Activated CD4-positive, alpha-beta memory T cell treated with anti-CD3 and anti-CD28 coated beads for 36 hours (primary cell): ENCODE results near the gene AIM2. TPM values are rescaled to one million over a fixed set of nuclear protein-coding genes. Genes with fewer than 3 reads are reported as not detected.

Experiments
- CTCF ChIA-PET: fragments of 350-600 bp; sonication (Branson Sonifier 250); formaldehyde crosslinking; loops from one replicate; lab custom pipeline; 2021; ENCODE audit warnings: antibody characterized with exemption, inconsistent platforms; lab: Charles Lee
- POLR2A ChIA-PET: fragments of 350-600 bp; sonication (Branson Sonifier 250); formaldehyde crosslinking; loops from one replicate; lab custom pipeline; 2021; ENCODE audit warnings: antibody characterized with exemption; lab: Charles Lee
- DNase-seq: peaks from one replicate; pipeline ENCODE4 v3.0.0-alpha.2; 2020
- H3K27ac Mint-ChIP-seq: one replicate; pipeline ENCODE4 v1.8.0; 2021; ENCODE audit warnings: mixed read lengths
- H3K27me3 Mint-ChIP-seq: one replicate; pipeline ENCODE4 v1.8.0; 2021; ENCODE audit warnings: mixed read lengths
- H3K36me3 Mint-ChIP-seq: one replicate; pipeline ENCODE4 v1.8.0; 2021; ENCODE audit warnings: mixed read lengths
- H3K4me1 Mint-ChIP-seq: one replicate; pipeline ENCODE4 v1.8.0; 2021; ENCODE audit warnings: low read depth, mixed read lengths
- H3K4me3 Mint-ChIP-seq: one replicate; pipeline ENCODE4 v1.8.0; 2021; ENCODE audit warnings: mild to moderate bottlenecking, mixed read lengths
- H3K9me3 Mint-ChIP-seq: one replicate; pipeline ENCODE4 v1.8.0; 2021; ENCODE audit warnings: mixed read lengths
- intact Hi-C: fragments of 100-400 bp; cut with micrococcal nuclease; formaldehyde crosslinking; loops from one replicate; pipeline ENCODE4 v1.15.1; 2023
- total RNA-seq, 2 experiments: library from RNA; stranded (reverse); gene quantifications; one replicate each; pipeline ENCODE4 v1.2.3, GENCODE V29; 2021

Gene AIM2
- total RNA-seq, 2 experiments from 2014 or later, result 216 to 224 TPM

GRCh38 chr1:159091607-159092031 lies 15.1 kb upstream of the AIM2 start:
- POLR2A ChIA-PET, result interaction anchor here (1.0 to 5.7 kb wide), 3 partner anchors 14 to 82 kb away, joined by 3 to 183 read pairs (median 27); partner anchors contain the start of genes AIM2 and IFI16

GRCh38 chr1:159091180-159091560 lies 14.6 kb upstream of the AIM2 start:
- no peaks in the 10 kb centered on the region for H3K9me3 Mint-ChIP-seq
- intact Hi-C loops, result loop anchor here (1.0 kb wide), 2 partner anchors 122 to 158 kb away; no protein-coding TSS in a partner anchor
- peaks cover 53% of the 10 kb centered on the region for H3K4me1 Mint-ChIP-seq
- peak overlapping the region; percentile 90 for H3K27ac Mint-ChIP-seq
- no peak for DNase-seq
- H3K36me3 Mint-ChIP-seq, result no peaks in the 10 kb centered on the region
- ChIA-PET CTCF (interaction anchor here (1.0 to 6.4 kb wide), 5 partner anchors 13 to 42 kb away, joined by 3 to 119 read pairs (median 4); partner anchors contain the start of gene AIM2), POLR2A (interaction anchor here (1.0 to 5.7 kb wide), 5 partner anchors 14 to 83 kb away, joined by 3 to 183 read pairs (median 4); partner anchors contain the start of genes AIM2 and IFI16)
- peak overlapping the region; percentile 0 for H3K4me3 Mint-ChIP-seq
- peaks cover 2% of the 10 kb centered on the region for H3K27me3 Mint-ChIP-seq

More at GRCh38 chr1:159091607-159092031, 15.1 kb upstream of the AIM2 start:
- Mint-ChIP-seq H3K4me3 (peak overlapping the region; percentile 0), H3K36me3 (no peaks in the 10 kb centered on the region), H3K27me3 (peaks cover 4% of the 10 kb centered on the region), H3K9me3 (no peaks in the 10 kb centered on the region), H3K27ac (peak overlapping the region; percentile 90), H3K4me1 (peaks cover 53% of the 10 kb centered on the region)
- intact Hi-C loops, result loop anchor here (1.0 kb wide), 2 partner anchors 122 to 158 kb away; no protein-coding TSS in a partner anchor
- CTCF ChIA-PET, result interaction anchor here (1.0 to 6.4 kb wide), 5 partner anchors 13 to 41 kb away, joined by 3 to 119 read pairs (median 4); partner anchors contain the start of gene AIM2
- peak; percentile 77 for DNase-seq

DNA sequence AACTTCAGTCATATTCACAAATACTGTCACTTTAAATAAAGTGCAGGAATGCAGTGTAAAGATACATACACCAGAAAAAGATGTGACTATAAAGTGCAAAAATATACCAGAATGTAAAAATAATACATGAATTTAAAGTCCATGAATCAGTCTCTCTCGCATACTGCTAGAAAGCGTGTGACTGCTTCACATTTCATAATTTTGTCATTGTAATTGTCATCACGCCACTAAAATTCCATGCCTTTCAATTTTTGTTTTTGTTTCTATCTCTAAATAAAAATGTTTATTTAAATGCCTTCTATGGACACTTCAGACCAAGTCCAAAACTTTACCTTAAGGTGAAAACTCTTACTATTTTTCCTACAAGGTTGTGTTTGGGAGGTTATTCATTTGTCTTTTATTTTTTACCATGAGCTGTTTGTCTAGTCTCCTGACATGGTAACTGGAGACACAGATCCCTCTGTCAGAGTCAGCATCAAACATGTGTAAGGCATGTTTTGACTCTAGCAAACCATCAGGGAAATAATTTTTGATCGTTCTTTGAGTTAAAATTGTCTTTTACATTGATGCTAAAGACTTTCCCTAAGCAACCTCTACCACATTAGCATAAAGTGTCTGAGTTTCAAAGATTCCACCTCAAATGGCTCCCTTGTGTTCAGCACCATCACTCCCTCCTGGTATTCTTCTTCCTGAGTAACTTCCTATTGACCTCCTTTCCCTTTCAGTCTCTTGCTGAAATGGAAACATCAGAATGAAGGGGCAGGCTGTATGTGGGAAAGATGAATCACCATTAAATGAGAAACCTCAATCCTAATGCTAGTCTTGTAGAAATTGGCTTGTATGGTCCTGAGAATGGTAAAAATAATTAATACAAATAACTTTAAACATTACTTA lies 14.0 kb upstream of the AIM2 start:
- Mint-ChIP-seq H3K4me3 (peak overlapping the region; percentile 32), H3K27ac (peak overlapping the region; percentile 92), H3K4me1 (peaks cover 53% of the 10 kb centered on the region), H3K9me3 (no peaks in the 10 kb centered on the region), H3K36me3 (no peaks in the 10 kb centered on the region), H3K27me3 (no peaks in the 10 kb centered on the region)
- intact Hi-C loops, result loop anchor here (1.0 kb wide), 2 partner anchors 121 to 157 kb away; no protein-coding TSS in a partner anchor
- DNase-seq, result no peak
- CTCF ChIA-PET, result interaction anchor here (1.0 to 6.4 kb wide), 7 partner anchors 13 to 80 kb away, joined by 3 to 119 read pairs (median 4); partner anchors contain the start of gene AIM2
- POLR2A ChIA-PET, result interaction anchor here (1.0 to 5.7 kb wide), 6 partner anchors 13 to 82 kb away, joined by 3 to 183 read pairs (median 8); partner anchors contain the start of genes AIM2 and IFI16

- ChIA-PET POLR2A (interaction anchor here (0.8 to 5.7 kb wide), 9 partner anchors 12 to 832 kb away, joined by 3 to 183 read pairs (median 11); partner anchors contain the start of genes AIM2 and IFI16), CTCF (interaction anchor here (0.6 to 6.4 kb wide), 22 partner anchors 9 to 886 kb away, joined by 3 to 119 read pairs (median 4); partner anchors contain the start of genes AIM2 and IFI16)
- no peaks in the 10 kb centered on the region for H3K36me3 Mint-ChIP-seq
- peak overlapping the region; percentile 92 for H3K27ac Mint-ChIP-seq
- DNase-seq, result no peak
- intact Hi-C loops, result loop anchor here (1.0 to 2.0 kb wide), 4 partner anchors 12 to 836 kb away; partner anchors contain the start of genes IFI16 and TAGLN2
- no peaks in the 10 kb centered on the region for H3K9me3 Mint-ChIP-seq
- peak overlapping the region; percentile 43 for H3K4me3 Mint-ChIP-seq
- peaks cover 53% of the 10 kb centered on the region for H3K4me1 Mint-ChIP-seq
- H3K27me3 Mint-ChIP-seq, result no peaks in the 10 kb centered on the region
Observed at GRCh38 chr1:159089184-159089791, 12.7 kb upstream of the AIM2 start.

DNA sequence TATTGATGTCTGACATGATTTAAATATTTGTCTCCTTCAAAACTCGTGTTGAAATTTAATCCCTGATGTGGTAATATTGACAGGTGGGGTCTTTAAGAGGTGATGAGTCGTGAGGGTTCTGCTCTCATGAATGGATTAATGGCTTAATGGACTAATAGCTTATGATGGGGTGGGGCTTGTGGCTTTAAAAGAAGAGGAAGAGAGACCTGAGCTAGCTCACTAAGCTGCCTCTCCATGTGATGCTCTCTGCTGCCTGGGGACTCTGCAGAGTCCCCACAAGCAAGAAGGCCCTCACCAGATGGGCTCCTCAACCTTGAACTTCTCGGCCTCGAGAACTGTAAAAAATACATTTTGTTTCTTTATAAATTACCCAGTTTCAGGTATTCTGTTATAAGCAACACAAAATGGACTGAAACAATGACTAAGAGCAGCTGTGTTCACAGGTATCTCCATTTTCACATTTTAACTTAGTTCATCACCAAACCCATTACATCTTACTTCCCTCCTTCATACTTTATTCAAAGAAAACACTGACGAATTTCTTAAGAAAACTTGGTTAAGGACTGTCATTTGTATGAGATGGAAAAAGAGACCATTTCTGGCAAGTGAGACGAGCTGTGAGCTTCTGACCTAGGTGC lies 12.1 kb upstream of the AIM2 start:
- Mint-ChIP-seq H3K4me3 (peak overlapping the region; percentile 43), H3K27me3 (no peaks in the 10 kb centered on the region), H3K27ac (peak overlapping the region; percentile 92), H3K4me1 (peaks cover 54% of the 10 kb centered on the region), H3K9me3 (no peaks in the 10 kb centered on the region), H3K36me3 (no peaks in the 10 kb centered on the region)
- POLR2A ChIA-PET, result interaction anchor here (0.8 to 5.7 kb wide), 9 partner anchors 11 to 833 kb away, joined by 3 to 183 read pairs (median 11); partner anchors contain the start of genes AIM2 and IFI16
- CTCF ChIA-PET, result interaction anchor here (0.6 to 6.4 kb wide), 23 partner anchors 10 to 885 kb away, joined by 3 to 119 read pairs (median 4); partner anchors contain the start of genes AIM2 and IFI16
- intact Hi-C loops, result loop anchor here (1.0 to 2.0 kb wide), 4 partner anchors 11 to 836 kb away; partner anchors contain the start of genes IFI16 and TAGLN2
- DNase-seq, result no peak

DNA sequence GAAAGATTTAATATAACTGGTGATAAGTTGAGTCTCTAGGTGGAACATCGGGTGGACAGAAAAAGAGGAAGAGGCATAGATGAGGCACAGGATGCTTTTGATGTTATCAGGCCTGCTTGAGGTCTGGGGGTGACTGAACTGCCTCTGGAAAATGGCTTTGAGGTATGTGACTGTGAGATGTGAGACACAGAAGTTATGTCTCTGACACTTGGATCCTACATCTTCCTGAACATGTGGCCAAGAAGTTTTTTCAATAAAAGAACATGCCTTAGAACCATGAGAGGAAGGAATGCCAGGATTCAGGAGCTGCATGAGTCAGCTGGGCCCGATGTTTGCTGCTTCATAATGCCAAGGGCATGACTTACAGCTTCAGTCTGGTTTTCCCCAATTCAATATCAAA lies 11.5 kb upstream of the AIM2 start:
- DNase-seq, result peak; percentile 50
- CTCF ChIA-PET, result interaction anchor here (0.8 to 6.4 kb wide), 9 partner anchors 10 to 606 kb away, joined by 3 to 119 read pairs (median 6); partner anchors contain the start of gene AIM2
- Mint-ChIP-seq H3K36me3 (no peaks in the 10 kb centered on the region), H3K4me3 (peak overlapping the region; percentile 43), H3K27me3 (no peaks in the 10 kb centered on the region), H3K9me3 (no peaks in the 10 kb centered on the region), H3K27ac (peak overlapping the region; percentile 92), H3K4me1 (peaks cover 54% of the 10 kb centered on the region)
- POLR2A ChIA-PET, result interaction anchor here (1.6 to 5.7 kb wide), 6 partner anchors 11 to 78 kb away, joined by 6 to 183 read pairs (median 13); partner anchors contain the start of genes AIM2 and IFI16
- intact Hi-C loops, result loop anchor here (2.0 kb wide), 1 partner anchor 837 kb away; the partner anchor contains the start of gene TAGLN2

DNA sequence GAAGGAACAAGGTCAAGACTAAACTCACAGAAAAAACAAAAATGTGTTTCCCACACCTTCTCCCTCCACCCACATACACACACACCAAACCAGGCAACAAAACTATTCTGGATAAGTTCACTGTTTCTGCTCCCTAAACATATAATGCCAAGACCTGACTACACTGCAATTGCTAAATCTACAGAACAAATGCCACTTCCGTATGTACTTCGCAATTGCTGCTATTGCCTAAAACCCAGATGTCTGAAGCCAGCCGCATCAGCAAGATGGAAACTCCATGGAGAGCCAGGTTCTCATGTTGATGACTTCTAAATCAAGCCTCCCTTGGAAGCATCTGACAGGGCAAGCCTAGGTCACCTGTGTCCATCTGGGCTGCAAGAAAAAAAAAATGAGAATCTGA lies 8.3 kb upstream of the AIM2 start:
- H3K9me3 Mint-ChIP-seq, result no peaks in the 10 kb centered on the region
- no peak overlapping the region for H3K4me3 Mint-ChIP-seq
- POLR2A ChIA-PET, result no interaction called here
- H3K27me3 Mint-ChIP-seq, result no peaks in the 10 kb centered on the region
- no peaks in the 10 kb centered on the region for H3K36me3 Mint-ChIP-seq
- no peak for DNase-seq
- no peak overlapping the region for H3K27ac Mint-ChIP-seq
- intact Hi-C loops, result no loop called here
- CTCF ChIA-PET, result no interaction called here
- peaks cover 34% of the 10 kb centered on the region for H3K4me1 Mint-ChIP-seq

DNA sequence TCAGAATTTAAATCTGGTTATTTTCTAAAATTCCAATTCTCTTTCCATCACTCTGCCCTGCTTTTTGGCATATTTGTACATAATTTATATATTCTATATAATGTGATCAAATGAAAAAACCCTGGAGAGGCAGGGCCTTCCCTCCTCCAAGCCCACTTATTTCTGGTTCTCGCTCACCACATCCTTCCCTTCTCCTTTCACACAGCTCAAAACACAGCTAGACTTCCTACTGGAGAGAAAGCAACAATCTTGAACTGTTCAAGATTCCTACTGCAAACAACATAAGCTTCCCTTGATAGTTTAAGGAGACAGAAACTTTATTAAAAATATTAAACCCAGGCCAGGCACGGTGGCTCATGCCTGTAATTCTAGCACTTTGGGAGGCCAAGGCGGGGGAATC lies 7.6 kb upstream of the AIM2 start:
- DNase-seq, result no peak
- Mint-ChIP-seq H3K4me1 (peaks cover 34% of the 10 kb centered on the region), H3K4me3 (no peak overlapping the region), H3K9me3 (no peaks in the 10 kb centered on the region), H3K27me3 (no peaks in the 10 kb centered on the region), H3K36me3 (no peaks in the 10 kb centered on the region), H3K27ac (no peak overlapping the region)
- POLR2A ChIA-PET, result no interaction called here
- intact Hi-C loops, result no loop called here
- CTCF ChIA-PET, result interaction anchor here (1.2 kb wide), 1 partner anchor 12 kb away, joined by 4 read pairs; no protein-coding TSS in a partner anchor

DNA sequence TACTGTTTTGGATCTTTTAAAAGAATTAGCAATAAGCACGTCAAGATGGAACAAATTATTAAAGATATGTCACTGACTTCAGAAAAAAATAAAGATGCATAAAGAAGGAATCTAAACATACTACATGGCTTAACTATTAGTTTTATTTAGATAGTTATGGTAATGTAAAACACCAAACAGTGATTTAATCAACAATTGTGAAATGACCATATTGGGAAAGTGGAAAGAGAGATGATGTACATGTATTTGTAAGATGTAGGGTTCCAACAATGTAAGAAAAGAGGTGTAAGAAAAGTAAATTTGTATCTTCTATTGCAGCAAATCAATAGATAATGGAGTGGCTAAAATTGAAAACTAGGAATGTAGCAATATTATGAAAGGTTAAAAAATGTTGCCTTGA lies 6.4 kb upstream of the AIM2 start:
- Mint-ChIP-seq H3K4me3 (no peak overlapping the region), H3K27ac (no peak overlapping the region), H3K9me3 (no peaks in the 10 kb centered on the region), H3K27me3 (no peaks in the 10 kb centered on the region), H3K36me3 (no peaks in the 10 kb centered on the region), H3K4me1 (peaks cover 35% of the 10 kb centered on the region)
- DNase-seq, result no peak
- ChIA-PET CTCF (interaction anchor here (1.0 kb wide), 1 partner anchor 50 kb away, joined by 4 read pairs; no protein-coding TSS in a partner anchor), POLR2A (no interaction called here)
- intact Hi-C loops, result no loop called here

DNA sequence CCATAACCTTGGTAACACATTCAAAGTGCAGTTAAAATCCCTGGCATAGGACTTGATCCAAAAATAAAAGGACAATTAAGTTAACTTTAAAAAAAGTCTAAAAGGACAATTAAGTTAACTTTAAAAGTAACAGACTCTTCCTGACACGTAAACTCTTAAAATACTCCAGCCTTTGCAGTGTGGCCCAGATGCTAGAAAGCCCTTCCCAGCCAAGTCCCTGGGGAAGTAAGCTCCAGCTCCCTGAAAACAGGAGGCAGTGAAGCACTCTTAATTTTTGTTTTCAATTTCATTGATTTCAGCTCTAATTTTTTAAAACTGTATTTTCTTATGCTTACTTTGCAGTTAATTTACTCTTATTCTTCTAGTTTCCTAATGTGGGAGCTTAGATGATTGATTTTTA lies 5.1 kb upstream of the AIM2 start:
- Mint-ChIP-seq H3K4me3 (no peak overlapping the region), H3K36me3 (no peaks in the 10 kb centered on the region), H3K4me1 (peaks cover 39% of the 10 kb centered on the region), H3K9me3 (no peaks in the 10 kb centered on the region), H3K27ac (no peak overlapping the region), H3K27me3 (no peaks in the 10 kb centered on the region)
- intact Hi-C loops, result no loop called here
- CTCF ChIA-PET, result no interaction called here
- POLR2A ChIA-PET, result interaction anchor here (1.2 kb wide), 1 partner anchor 69 kb away, joined by 4 read pairs; no protein-coding TSS in a partner anchor
- no peak for DNase-seq
